Measurements from ENCODE around the gene IQUB. TPM values are rescaled to one million over a fixed set of nuclear protein-coding genes. Genes with fewer than 3 reads are reported as not detected.
A peak's percentile ranks its signal among the peaks of the same experiment; 100 is the strongest.
"Not testable (repeated sequence)": the region's sequence is repeated elsewhere in the genome, so short reads cannot be mapped to it uniquely, and the experiment has no call there.

The IQUB gene
- total RNA-seq, 1 experiment from 2014 or later = 0.04 TPM

DNA sequence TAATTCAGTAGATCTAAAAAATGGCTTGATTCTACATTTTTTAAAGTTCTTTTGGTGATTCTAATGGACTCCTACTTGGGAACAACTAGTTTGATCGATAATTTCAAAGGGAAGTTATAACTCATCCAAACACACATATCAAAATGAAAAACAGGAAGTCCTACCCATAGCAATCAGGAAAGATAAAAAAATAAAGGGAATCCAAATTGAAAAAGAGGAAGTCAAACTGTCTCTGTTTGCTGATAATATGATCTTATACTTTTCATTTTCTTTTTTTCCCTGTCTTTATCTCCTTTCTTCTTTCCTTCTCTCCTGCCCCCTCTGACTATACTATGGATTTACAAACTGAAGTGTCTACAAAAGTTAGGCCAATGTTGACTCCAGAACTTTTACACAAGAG lies 118.8 kb downstream of the IQUB start:
- Histone ChIP-seq H3K9me2 (replicated peaks; ENCODE audit: low read length) (no peaks in the 10 kb centered on the region), H2AFZ (ENCODE audit: low read length) (no peak overlapping the region), H3K27ac (ENCODE audit: low read length) (no peak overlapping the region), H3K4me3 (ENCODE audit: low read length) (no peak overlapping the region), H3K36me3 (ENCODE audit: low read depth, low read length) (no peaks in the 10 kb centered on the region), H3K9me3 (ENCODE audit: low read length) (no peaks in the 10 kb centered on the region), H4K20me1 (ENCODE audit: low read length) (no peaks in the 10 kb centered on the region), H3F3A (ENCODE audit: low read length, unreplicated experiment) (no peaks in the 10 kb centered on the region), H3K9ac (ENCODE audit: low read length) (no peak overlapping the region), H3K4me1 (ENCODE audit: insufficient read depth, low read length) (peaks cover 4% of the 10 kb centered on the region; the same call in 1 of the 2 replicates), H3K27me3 (ENCODE audit: low read length) (no peaks in the 10 kb centered on the region), H3K79me2 (ENCODE audit: low read length) (no peaks in the 10 kb centered on the region), H3K4me2 (ENCODE audit: low read length) (no peak overlapping the region)
- no TSS peak for BruUV-seq (replicated peaks)
- ChIA-PET CTCF (no interaction called here), POLR2A (ENCODE audit: unreplicated experiment) (no interaction called here)
- TF ChIP-seq EZH2phosphoT487 (IDR thresholded peaks at IDR 0.05; ENCODE audit: borderline replicate concordance, low read length) (no peak), EZH2 (IDR thresholded peaks at IDR 0.05; ENCODE audit: low read length, unreplicated experiment) (no peak)
- TF ChIP-seq, protein P1, sequence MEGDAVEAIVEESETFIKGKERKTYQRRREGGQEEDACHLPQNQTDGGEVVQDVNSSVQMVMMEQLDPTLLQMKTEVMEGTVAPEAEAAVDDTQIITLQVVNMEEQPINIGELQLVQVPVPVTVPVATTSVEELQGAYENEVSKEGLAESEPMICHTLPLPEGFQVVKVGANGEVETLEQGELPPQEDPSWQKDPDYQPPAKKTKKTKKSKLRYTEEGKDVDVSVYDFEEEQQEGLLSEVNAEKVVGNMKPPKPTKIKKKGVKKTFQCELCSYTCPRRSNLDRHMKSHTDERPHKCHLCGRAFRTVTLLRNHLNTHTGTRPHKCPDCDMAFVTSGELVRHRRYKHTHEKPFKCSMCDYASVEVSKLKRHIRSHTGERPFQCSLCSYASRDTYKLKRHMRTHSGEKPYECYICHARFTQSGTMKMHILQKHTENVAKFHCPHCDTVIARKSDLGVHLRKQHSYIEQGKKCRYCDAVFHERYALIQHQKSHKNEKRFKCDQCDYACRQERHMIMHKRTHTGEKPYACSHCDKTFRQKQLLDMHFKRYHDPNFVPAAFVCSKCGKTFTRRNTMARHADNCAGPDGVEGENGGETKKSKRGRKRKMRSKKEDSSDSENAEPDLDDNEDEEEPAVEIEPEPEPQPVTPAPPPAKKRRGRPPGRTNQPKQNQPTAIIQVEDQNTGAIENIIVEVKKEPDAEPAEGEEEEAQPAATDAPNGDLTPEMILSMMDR (conservative IDR thresholded peaks at IDR 0.05; ENCODE audit: low read depth, low read length) = no peak
- DNase-seq = no peak
- intact Hi-C loops (cut with micrococcal nuclease) = no loop called here
- ATAC-seq = no peak

DNA sequence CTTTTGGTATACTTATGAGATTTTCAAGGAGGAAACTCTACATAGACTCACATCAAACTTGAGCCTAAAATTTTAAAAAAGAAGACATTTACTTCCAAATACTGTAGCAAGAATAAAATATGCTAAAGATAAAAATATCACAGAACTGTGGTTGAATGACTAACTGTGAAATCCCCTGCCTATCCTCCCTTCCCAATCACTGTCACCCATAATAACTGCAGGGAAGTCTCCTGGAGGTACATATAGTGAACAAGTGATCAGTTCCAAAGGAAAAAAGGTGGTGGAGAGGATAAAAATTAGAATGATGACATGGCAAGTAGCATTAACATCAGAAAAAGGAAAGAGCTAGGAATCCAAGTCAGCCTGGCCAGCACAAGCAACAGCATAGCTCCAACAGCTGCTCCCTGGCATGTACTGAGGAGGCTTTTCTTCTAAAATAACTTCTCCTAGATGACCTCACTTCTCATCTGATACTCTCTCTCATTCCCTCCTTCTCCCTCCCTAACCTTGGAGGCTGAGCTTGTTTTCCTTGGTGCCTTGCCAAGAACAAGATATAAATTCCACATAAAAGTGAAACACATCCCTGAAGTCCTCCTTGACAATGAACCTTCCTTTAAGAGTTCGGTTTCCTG lies 124.0 kb downstream of the IQUB start:
- H3K4me2 ChIP-seq (ENCODE audit: low read length) = 0 out of 2 replicates have a peak overlapping the region, but pooled peaks have one; percentile 0

DNA sequence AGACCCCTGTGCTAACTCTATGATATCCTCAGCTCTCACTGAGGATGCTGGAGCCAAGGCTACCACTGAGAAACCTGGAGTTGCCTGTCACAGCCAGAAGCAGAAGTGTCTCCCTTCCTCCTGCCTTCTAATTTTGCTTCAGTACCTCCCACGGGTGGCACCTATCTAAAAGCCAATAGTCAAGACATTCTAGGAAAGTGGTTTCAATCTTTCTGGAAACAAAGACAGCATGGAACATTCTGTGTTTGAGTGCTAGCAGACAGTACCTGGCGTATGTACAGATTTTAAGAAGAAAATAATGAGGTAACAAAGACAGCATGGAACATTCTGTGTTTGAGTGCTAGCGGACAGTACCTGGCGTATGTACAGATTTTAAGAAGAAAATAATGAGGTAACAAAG lies 126.4 kb downstream of the IQUB start:
- H3K9me2 ChIP-seq (replicated peaks; ENCODE audit: low read length); ATAC-seq; H3K36me3 ChIP-seq (ENCODE audit: low read depth, low read length); H3K4me3 ChIP-seq (ENCODE audit: low read length); H4K20me1 ChIP-seq (ENCODE audit: low read length); CTCF ChIA-PET; H3K27ac ChIP-seq (ENCODE audit: low read length); H3K9ac ChIP-seq (ENCODE audit: low read length); H3K4me2 ChIP-seq (ENCODE audit: low read length); BruUV-seq (replicated peaks); DNase-seq; intact Hi-C loops (cut with micrococcal nuclease); H3K9me3 ChIP-seq (ENCODE audit: low read length); H3F3A ChIP-seq (ENCODE audit: low read length, unreplicated experiment); H3K79me2 ChIP-seq (ENCODE audit: low read length); H3K4me1 ChIP-seq (ENCODE audit: insufficient read depth, low read length); H3K27me3 ChIP-seq (ENCODE audit: low read length); H2AFZ ChIP-seq (ENCODE audit: low read length); POLR2A ChIA-PET (ENCODE audit: unreplicated experiment): not testable (repeated sequence)

More for the DNA sequence above, 124.0 kb downstream of the IQUB start:
- Histone ChIP-seq H3K79me2 (ENCODE audit: low read length) (no peaks in the 10 kb centered on the region), H3K9me2 (replicated peaks; ENCODE audit: low read length) (no peaks in the 10 kb centered on the region), H3F3A (ENCODE audit: low read length, unreplicated experiment) (no peaks in the 10 kb centered on the region), H4K20me1 (ENCODE audit: low read length) (no peaks in the 10 kb centered on the region), H3K36me3 (ENCODE audit: low read depth, low read length) (no peaks in the 10 kb centered on the region), H3K27me3 (ENCODE audit: low read length) (no peaks in the 10 kb centered on the region), H3K9ac (ENCODE audit: low read length) (no peak overlapping the region), H3K4me3 (ENCODE audit: low read length) (no peak overlapping the region), H2AFZ (ENCODE audit: low read length) (no peak overlapping the region), H3K27ac (ENCODE audit: low read length) (no peak overlapping the region), H3K4me1 (ENCODE audit: insufficient read depth, low read length) (peaks cover 4% of the 10 kb centered on the region; the same call in 1 of the 2 replicates), H3K9me3 (ENCODE audit: low read length) (no peaks in the 10 kb centered on the region)
- TF ChIP-seq, protein P1 (conservative IDR thresholded peaks at IDR 0.05; ENCODE audit: low read depth, low read length) = no peak
- no peak for TF ChIP-seq EZH2phosphoT487 (IDR thresholded peaks at IDR 0.05; ENCODE audit: borderline replicate concordance, low read length)
- no peak for TF ChIP-seq EZH2 (IDR thresholded peaks at IDR 0.05; ENCODE audit: low read length, unreplicated experiment)
- ChIA-PET CTCF (no interaction called here), POLR2A (ENCODE audit: unreplicated experiment) (no interaction called here)
- intact Hi-C loops (cut with micrococcal nuclease) = no loop called here
- ATAC-seq (peak; percentile 59), DNase-seq (peak; percentile 66)
- BruUV-seq (replicated peaks) = no TSS peak

Other genes starting within 250 kb of the IQUB start
- 42.7 and 46.9 TPM in 2 replicates for gene NDUFA5, start 23.2 kb upstream of the IQUB start, total RNA-seq (2014; rRNA removed)
- gene ASB15, start 67.2 kb upstream of the IQUB start, total RNA-seq (2014; rRNA removed) = not detected in 2 replicates
- gene LMOD2, start 121.3 kb upstream of the IQUB start, total RNA-seq (2014; rRNA removed) = not detected in 2 replicates
- 8.5 and 10.9 TPM in 2 replicates for gene WASL, start 214.4 kb upstream of the IQUB start, total RNA-seq (2014; rRNA removed)

Measured in PC-3 (cell line).